ENCODE measurements around the gene C8B.
A peak's percentile ranks its signal among the peaks of the same experiment; 100 is the strongest.

C8B gene

GRCh38 chr1:56954664-56955063 lies 11.2 kb downstream of the C8B start:
- H3K4me3 ChIP-seq (ENCODE audit: low read length) = no peak overlapping the region
- DNase-seq (ENCODE audit: low read depth) = no peak
- TF ChIP-seq CTCF (conservative IDR thresholded peaks at IDR 0.05; ENCODE audit: low read length) = no peak

- TF ChIP-seq CTCF (conservative IDR thresholded peaks at IDR 0.05; ENCODE audit: low read length) = no peak
- DNase-seq (ENCODE audit: low read depth) = no peak
- no peak overlapping the region for H3K4me3 ChIP-seq (ENCODE audit: low read length)
These were observed 12.4 kb downstream of the C8B start for GRCh38 chr1:56953386-56953785.

GRCh38 chr1:56952501-56952900 lies 13.3 kb downstream of the C8B start:
- H3K4me3 ChIP-seq (ENCODE audit: low read length) = no peak overlapping the region
- DNase-seq (ENCODE audit: low read depth) = no peak
- TF ChIP-seq CTCF (conservative IDR thresholded peaks at IDR 0.05; ENCODE audit: low read length) = no peak

- no peak overlapping the region for H3K4me3 ChIP-seq (ENCODE audit: low read length)
- DNase-seq (ENCODE audit: low read depth) = peak; percentile 84
- no peak for TF ChIP-seq CTCF (conservative IDR thresholded peaks at IDR 0.05; ENCODE audit: low read length)
These were observed 17.3 kb downstream of the C8B start for GRCh38 chr1:56948403-56949023.

GRCh38 chr1:56940039-56940438 lies 25.8 kb downstream of the C8B start:
- no peak for DNase-seq (ENCODE audit: low read depth)
- no peak for TF ChIP-seq CTCF (conservative IDR thresholded peaks at IDR 0.05; ENCODE audit: low read length)
- no peak overlapping the region for H3K4me3 ChIP-seq (ENCODE audit: low read length)

- no peak overlapping the region for H3K4me3 ChIP-seq (ENCODE audit: low read length)
- TF ChIP-seq CTCF (conservative IDR thresholded peaks at IDR 0.05; ENCODE audit: low read length) = no peak
- DNase-seq (ENCODE audit: low read depth) = no peak
These were observed 26.6 kb downstream of the C8B start for GRCh38 chr1:56939209-56939608.

- DNase-seq (ENCODE audit: low read depth) = no peak
- no peak for TF ChIP-seq CTCF (conservative IDR thresholded peaks at IDR 0.05; ENCODE audit: low read length)
- H3K4me3 ChIP-seq (ENCODE audit: low read length) = no peak overlapping the region
These were observed 27.2 kb downstream of the C8B start for GRCh38 chr1:56938646-56939045.
